Spleen (tissue), 7 donors: ENCODE results near the gene ABHD17B.

ENCODE experiments used
- CTCF ChIP-seq, 11 experiments: fragments of 200-600 bp in 7 of 11; fragments of 450-650 bp in 4 of 11; sonication (generic) in 4 of 11; IDR thresholded peaks in 8 of 11; conservative IDR thresholded peaks in 3 of 11; 1 replicate in 7 of 11; 2 replicates in 4 of 11; pipeline versions ENCODE4 v1.4.0 to v1.8.0; 2016 to 2021; ENCODE audit warnings: antibody characterized with exemption in 11 of 11, inconsistent platforms in 4 of 11, mild to moderate bottlenecking in 1 of 11
- POLR2A ChIP-seq, 3 donors: fragments of 450-650 bp; IDR thresholded peaks; one replicate each; pipeline ENCODE4 v1.5.1; 2017; ENCODE audit warnings: antibody characterized with exemption in 3 of 3, mild to moderate bottlenecking in 1 of 3
- donor health status: DM: no; HTN: no; CAD: no; lungs with moderate emphysema.
- donor health status: DM: no; HTN: no; CAD: no.
- donor health status: DM: no; HTN: no; CAD: no.

GRCh38 chr9:71936066-71936465 lies 25.1 kb upstream of the ABHD17B start:
- TF ChIP-seq CTCF (IDR thresholded peaks at IDR 0.05 in 8 of 11, conservative IDR thresholded peaks at IDR 0.05 in 3 of 11) (no peak), POLR2A (IDR thresholded peaks at IDR 0.05) (no peak)
